GM13977 (cell line): ENCODE data around the gene IL36G.

Experiments
- DNase-seq: peaks from one replicate; pipeline ENCODE4 v3.0.0; 2012; ENCODE audit warnings: low spot score
- CTCF ChIP-seq: IDR thresholded peaks from 2 replicates; pipeline ENCODE4 v1.5.1; 2012; ENCODE audit warnings: mild to moderate bottlenecking, control low read depth; ENCODE audit not compliant: insufficient read depth; ENCODE audit errors: extremely low read depth, missing control alignments
- in situ Hi-C: fragments of 300-500 bp; cut with MboI; formaldehyde crosslinking; loops from one replicate; pipeline ENCODE4 v1.12.0; 2022; ENCODE audit warnings: low sequenced_read_pairs, low pct_unique_long_range_greater_than_20kb, mixed read lengths, inconsistent platforms; ENCODE audit not compliant: unreplicated experiment

The IL36G gene

GRCh38 chr2:112989611-112990010 is 11.8 kb downstream of the IL36G start:
- no peak for TF ChIP-seq CTCF
- no peak for DNase-seq
- in situ Hi-C loops, result no loop called here

- no peak for DNase-seq
- in situ Hi-C loops, result no loop called here
- TF ChIP-seq CTCF, result no peak
Measured at GRCh38 chr2:112993831-112994230, 16.0 kb downstream of the IL36G start.

GRCh38 chr2:112994648-112995047 is 16.8 kb downstream of the IL36G start:
- in situ Hi-C loops, result no loop called here
- no peak for TF ChIP-seq CTCF
- no peak for DNase-seq

GRCh38 chr2:112995346-112995920 is 17.6 kb downstream of the IL36G start:
- TF ChIP-seq CTCF, result no peak
- in situ Hi-C loops, result no loop called here
- no peak for DNase-seq

GRCh38 chr2:112996635-112997034 is 18.8 kb downstream of the IL36G start:
- DNase-seq, result peak; percentile 18
- in situ Hi-C loops, result no loop called here
- TF ChIP-seq CTCF, result no peak

- no peak for DNase-seq
- in situ Hi-C loops, result no loop called here
- no peak for TF ChIP-seq CTCF
Measured at GRCh38 chr2:112997151-112997550, 19.3 kb downstream of the IL36G start.

- no peak for TF ChIP-seq CTCF
- DNase-seq, result no peak
- in situ Hi-C loops, result no loop called here
Measured at GRCh38 chr2:113000436-113000835, 22.6 kb downstream of the IL36G start.
